Hindlimb muscle (tissue), 1 donor: Measurements from ENCODE around the gene LILRB1. TPM values are rescaled to one million over a fixed set of nuclear protein-coding genes. Genes with fewer than 3 reads are reported as not detected.
"Not testable (repeated sequence)": the region's sequence is repeated elsewhere in the genome, so short reads cannot be mapped to it uniquely, and the experiment has no call there.

Source experiments
- DNase-seq: peaks from one replicate; pipeline ENCODE4 v3.0.0-alpha.2; 2013
- polyA plus RNA-seq: library from polyadenylated mRNA; unstranded; fragments of 120-200 nt; gene quantifications from one replicate; pipeline ENCODE4 v1.2.1, GENCODE V29; 2013; ENCODE audit not compliant: insufficient read length

LILRB1 gene
- 2.0 TPM for polyA plus RNA-seq

GRCh38 chr19:54630262-54630661 is at the start of gene LILRB1:
Gene LILRB1 (plus strand): TSS chr19:54630484. CDS start chr19:54631074, 590 bp downstream.
- DNase-seq = not testable (repeated sequence)

GRCh38 chr19:54586397-54586796 is 43.9 kb upstream of the LILRB1 start:
- DNase-seq = no peak

DNA sequence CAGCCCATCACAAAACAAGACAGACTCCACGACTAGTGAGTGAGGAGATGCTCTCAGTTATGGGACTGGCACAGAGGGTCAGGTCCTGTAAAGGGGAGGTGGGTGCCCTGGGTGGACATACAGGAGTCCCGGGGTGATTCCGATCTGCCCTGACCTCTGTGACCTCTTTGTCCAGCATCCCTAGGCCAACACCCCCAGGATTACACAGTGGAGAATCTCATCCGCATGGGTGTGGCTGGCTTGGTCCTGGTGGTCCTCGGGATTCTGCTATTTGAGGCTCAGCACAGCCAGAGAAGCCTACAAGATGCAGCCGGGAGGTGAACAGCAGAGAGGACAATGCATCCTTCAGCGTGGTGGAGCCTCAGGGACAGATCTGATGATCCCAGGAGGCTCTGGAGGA is 43.3 kb upstream of the LILRB1 start:
- no peak for DNase-seq

DNA sequence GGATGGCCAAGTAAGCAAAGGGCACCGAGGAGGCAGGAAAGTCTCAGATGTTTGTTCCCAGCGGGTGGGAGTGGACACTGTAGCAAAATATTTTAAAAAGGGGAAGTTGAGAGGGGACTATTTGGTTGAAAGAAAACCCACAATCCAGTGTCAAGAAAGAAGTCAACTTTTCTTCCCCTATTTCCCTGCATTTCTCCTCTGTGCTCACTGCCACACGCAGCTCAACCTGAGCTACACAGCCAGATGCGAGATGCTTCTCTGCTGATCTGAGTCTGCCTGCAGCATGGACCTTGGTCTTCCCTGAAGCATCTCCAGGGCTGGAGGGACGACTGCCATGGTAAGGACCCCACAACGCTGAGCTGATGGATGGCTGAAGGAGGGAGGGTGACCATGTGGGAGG is 36.8 kb upstream of the LILRB1 start, which contains the start of gene LILRA1:
Gene LILRA1 (plus strand): TSS at position 188 of the 400 bp plus-strand sequence. CDS start 613 bp downstream, outside the sequence.
- not testable (repeated sequence) for DNase-seq

- DNase-seq = not testable (repeated sequence)
Measured at GRCh38 chr19:54593931-54594626, 36.2 kb upstream of the LILRB1 start.

- DNase-seq = no peak
Measured at GRCh38 chr19:54594737-54595136, 35.5 kb upstream of the LILRB1 start.

GRCh38 chr19:54595680-54596436 is 34.4 kb upstream of the LILRB1 start:
- not testable (repeated sequence) for DNase-seq

- DNase-seq = no peak
Measured at GRCh38 chr19:54600212-54600611, 30.1 kb upstream of the LILRB1 start.

DNA sequence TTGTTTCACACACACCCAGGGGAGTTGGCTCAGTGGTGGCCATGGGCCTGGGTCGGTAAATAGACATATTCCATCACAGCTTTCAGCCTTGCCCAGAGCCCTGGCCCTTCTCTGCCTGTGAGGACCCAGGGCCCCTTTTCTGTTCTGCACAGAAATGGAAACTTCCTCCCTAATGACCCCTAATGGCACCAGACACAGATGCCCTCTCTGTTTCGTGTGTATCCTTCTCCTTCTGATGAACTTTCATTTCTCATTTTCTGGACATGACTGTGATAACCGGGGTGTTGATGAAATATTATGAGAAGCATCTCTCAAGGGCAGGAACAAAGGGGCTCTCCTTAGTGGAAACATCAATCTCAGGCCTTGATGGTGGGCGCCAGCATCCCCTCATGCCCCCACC is 24.1 kb upstream of the LILRB1 start:
- no peak for DNase-seq

DNA sequence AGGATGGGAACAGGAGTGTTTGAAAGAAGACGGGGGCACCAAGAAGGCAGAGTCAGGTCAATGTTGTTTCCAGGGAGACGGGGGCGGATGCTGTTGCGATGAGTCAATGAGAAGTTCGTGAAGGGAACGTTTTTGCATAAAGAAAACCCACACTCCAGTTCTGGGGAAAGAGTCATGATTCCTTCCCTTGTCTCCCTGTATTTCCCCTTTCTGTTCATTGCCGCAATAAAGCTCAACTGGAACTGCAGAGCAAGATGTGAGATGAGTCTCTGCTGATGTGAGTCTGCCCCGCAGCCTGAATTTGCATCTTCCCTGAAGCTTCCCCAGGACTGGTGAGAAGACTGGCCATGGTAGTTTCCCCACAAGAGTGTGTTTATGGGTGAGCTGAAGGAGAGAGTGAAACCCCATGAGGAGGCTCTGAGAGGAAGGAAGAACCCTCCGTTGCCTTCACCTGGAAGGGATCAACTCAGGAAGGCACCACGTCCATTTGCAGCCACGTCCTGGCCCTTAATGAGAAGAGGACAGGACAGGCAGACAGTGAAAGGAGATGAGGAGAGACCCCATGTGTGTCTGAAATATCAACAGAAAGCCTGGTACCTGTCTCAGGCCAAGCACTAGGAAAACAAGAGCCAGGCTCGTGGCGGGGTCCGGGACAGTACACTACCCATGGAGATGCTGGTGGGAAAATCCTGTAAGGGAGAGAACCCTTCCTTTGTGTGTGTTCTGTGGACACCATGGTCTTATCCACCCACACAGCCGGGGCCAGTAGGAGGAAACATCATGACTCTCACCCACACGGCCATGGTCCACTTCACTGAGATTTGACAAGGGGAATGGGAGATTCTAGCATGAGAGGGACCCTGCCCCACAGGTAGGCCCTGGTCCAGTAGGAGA is 23.1 kb upstream of the LILRB1 start:
- DNase-seq = no peak

DNA sequence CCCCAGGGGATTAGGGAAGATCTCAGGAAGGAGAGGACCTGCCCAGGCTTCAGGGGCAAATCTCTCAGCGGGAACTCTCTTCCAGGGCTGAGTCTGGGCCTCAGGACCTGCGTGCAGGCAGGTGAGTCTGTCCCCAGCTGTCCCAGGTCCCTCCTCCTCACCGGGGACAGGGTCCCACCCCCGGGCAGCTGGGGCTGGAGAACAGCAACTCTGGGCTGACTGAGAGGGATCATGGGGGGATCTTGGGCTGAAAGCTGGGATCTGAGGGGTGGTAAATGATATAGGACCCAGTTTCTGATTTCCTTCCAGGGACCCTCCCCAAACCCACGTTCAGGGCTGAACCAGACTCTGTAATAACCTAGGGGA is 22.5 kb upstream of the LILRB1 start:
- no peak for DNase-seq

- DNase-seq = no peak
Measured at GRCh38 chr19:54608205-54608604, 22.1 kb upstream of the LILRB1 start.

DNA sequence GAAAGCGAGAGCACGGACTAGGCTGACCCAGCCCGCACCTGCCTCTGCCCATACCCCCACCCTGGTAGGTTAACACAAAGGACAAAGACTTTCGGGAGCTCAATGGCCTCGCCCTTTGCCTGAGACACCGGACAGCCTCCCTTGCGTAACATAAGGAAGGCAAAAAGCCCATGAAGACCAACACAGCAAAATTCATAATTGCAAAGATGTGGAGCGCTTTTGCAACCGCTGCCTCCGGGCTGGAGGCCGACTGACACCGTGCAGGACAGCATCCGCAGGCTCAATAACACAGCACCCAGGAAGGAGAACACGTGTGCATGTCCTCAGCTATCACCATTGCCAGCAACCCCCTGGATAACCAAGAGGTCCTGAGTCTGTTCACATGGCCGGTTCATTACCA is 21.5 kb upstream of the LILRB1 start:
- no peak for DNase-seq

DNA sequence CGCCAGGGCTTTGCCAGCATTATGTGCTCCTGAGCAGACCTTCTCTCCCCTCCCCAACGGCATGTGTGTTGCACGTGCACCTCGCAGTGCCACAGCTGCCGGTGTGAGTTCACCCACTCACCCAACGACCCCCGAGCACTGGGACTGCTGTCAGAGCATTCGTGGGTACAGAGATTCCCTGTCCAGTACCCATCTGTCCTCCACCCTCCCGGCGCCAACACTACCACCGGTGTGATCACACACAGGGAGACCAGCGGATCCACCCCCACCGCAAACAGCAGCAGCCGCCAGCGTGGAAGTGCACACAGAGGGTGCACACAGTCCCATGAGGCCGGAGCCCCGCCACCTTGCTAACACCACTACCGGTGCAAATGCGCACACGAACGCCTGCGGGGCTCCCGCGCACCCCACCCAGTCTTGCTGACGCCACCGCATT is 20.9 kb upstream of the LILRB1 start:
- DNase-seq = no peak

DNA sequence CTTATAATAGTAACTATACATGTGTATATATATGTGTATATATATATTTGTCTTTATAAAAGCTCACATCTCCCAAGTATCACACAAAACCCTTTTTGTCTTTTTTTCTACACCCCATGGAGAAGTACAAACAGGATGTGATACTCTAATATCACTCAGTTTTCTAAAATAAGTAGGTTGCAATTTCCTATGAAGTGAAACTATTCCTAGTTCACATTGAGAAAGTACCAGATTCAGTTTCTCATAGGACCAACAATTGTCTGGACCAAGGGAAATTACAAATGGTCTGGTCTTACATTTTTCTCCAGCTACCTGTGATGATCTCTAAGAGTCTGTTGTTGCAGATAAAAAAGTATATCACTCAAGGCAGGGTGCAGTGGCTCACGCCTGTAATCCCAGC is 17.9 kb upstream of the LILRB1 start:
- DNase-seq = no peak

DNA sequence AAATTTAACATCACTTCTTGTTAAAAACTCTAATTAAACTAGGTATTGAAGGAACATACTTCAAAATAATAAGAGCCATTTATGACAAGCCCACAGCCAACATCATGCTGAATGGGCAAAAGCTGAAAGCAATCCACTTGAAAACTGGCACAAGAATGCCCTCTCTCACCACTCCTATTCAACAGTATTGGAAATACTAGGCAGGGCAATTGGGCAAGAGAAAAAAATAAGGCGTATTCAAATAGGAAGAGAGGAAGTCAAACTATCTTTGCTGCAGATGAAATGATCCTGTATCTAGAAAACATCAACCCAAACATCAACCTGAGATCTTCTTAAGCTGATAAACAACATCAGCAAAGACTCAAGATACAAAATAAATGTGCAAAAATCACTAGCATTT is 15.6 kb upstream of the LILRB1 start:
- no peak for DNase-seq

GRCh38 chr19:54616057-54616456 is 14.2 kb upstream of the LILRB1 start:
- DNase-seq = no peak

DNA sequence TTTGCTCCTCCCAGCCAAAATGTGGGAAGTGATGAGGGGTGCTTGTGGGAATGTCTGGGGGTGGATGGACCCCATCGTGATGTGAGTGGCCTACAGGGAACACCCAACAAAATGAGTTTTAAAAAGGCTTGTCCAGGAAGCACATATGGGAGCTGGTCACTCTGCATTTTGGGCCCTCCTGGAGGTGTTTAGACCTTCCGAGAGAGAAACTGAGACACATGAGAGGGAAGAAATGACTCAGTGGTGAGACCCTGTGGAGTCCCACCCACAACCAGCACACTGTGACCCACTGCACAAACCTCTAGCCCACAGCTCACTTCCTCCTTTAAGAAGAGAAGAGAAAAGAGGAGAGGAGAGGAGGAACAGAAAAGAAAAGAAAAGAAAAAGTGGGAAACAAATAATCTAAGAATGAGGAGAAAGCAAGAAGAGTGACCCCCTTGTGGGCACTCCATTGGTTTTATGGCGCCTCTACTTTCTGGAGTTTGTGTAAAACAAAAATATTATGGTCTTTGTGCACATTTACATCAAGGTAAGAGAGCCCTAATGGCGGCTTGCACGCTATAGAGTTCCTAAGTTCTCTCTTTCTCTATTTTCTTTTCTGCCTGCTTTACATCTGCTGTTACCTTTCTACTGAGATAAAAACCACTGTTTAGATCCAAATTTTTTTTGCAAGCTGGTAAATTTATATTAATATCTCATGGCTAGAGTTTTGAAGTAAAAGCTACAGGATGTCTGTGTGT is 13.3 kb upstream of the LILRB1 start:
- DNase-seq = no peak

DNA sequence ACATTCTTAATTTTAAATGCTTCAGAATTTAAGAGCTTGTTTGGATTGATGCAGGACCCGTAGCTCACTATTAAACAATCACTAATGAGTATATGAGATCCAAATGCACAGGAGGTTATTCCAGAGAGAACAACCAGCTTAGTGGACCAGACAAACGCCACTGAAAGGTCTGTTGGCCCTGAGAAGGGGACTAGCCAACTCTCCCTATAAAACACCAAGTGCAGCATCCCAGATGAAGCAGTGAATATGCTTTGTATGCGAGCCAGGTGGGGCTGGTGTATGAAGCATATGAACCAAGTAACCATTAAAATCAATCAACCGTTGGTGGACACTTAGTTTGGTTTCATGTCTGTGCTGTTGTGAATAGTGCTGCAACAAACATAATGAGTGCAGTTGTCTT is 9.8 kb upstream of the LILRB1 start:
- DNase-seq = no peak

GRCh38 chr19:54622431-54622830 is 7.9 kb upstream of the LILRB1 start:
- DNase-seq = no peak

- not testable (repeated sequence) for DNase-seq
Measured at GRCh38 chr19:54624234-54624633, 6.0 kb upstream of the LILRB1 start.
